Motor neuron (in vitro differentiated cells): ENCODE measurements around the gene CRB1. TPM values are rescaled to one million over a fixed set of nuclear protein-coding genes. Genes with fewer than 3 reads are reported as not detected.

Source experiments
- ATAC-seq, 8 experiments: fragments of 200-7000 bp; cut with Tn5 transposase; replicated peaks in 6 of 8; 2 replicates each; pipeline ENCODE4 v1.8.0; 2021; ENCODE audit warnings: mild to moderate bottlenecking in 8 of 8, moderate library complexity in 8 of 8
- H3K27ac ChIP-seq, 2 donors: fragments of 250-450 bp; sonication (Bioruptor Pico); 2 replicates each; pipeline ENCODE4 v1.9.0; 2021; ENCODE audit warnings: antibody characterized with exemption in 2 of 2, mild to moderate bottlenecking in 2 of 2, moderate library complexity in 1 of 2
- H3K4me1 ChIP-seq, 2 donors: fragments of 250-450 bp; sonication (Bioruptor Pico); replicated peaks in 1 of 2; 2 replicates each; pipeline ENCODE4 v1.6.1; 2021; ENCODE audit warnings: antibody characterized with exemption in 2 of 2, mild to moderate bottlenecking in 2 of 2, moderate library complexity in 1 of 2
- H3K4me3 ChIP-seq, 5 donors: fragments of 250-450 bp; sonication (Bioruptor Pico); 2 replicates each; pipeline ENCODE4 v1.9.0; 2021; ENCODE audit warnings: antibody characterized with exemption in 5 of 5, mild to moderate bottlenecking in 5 of 5, moderate library complexity in 4 of 5
- WGBS, 10 experiments: fragments of 450-650 bp; shearing (Covaris generic); methylation state at CpG; one replicate each; pipeline ENCODE4 v1.0.0; 2022; 5-methylcytosine and 5-hydroxymethylcytosine counted together
- in situ Hi-C, 9 experiments: fragments of 400-800 bp; cut with MboI; loops; one replicate each; pipeline ENCODE4 v1.15.0; 2021; ENCODE audit warnings: low sequenced_read_pairs in 9 of 9, low pct_unique_long_range_greater_than_20kb in 2 of 9; ENCODE audit not compliant: unreplicated experiment in 9 of 9
- total RNA-seq, 8 experiments: library from RNA; unstranded; fragments of 300-600 nt; gene quantifications; 2 replicates each; pipeline versions ENCODE4 v1.2.3 to v1.2.4, GENCODE V29; 2022

CRB1 gene
- total RNA-seq, 8 experiments from 2014 or later = 0.66 to 24.9 (median 14.2) TPM

DNA sequence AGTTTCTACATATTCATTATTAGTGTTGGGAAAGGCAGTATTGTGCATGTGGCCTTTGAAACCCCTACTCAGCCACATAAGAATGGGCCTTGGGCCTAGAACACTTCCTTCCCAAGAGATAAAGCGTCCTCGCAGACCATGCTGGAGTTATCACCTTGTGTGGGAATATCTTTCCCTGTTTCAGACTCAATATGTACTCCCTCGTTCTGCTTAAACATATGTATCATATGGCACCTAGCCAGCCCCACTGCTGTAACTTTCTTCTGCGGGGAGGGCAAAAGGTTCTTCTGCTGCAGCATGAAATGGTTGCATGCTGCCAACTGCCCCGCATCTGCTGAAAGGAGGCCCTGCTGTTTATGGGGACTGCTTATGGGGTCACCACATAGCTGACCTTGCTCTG lies 92.0 kb downstream of the CRB1 start:
- Histone ChIP-seq H3K27ac (no peak overlapping the region), H3K4me1 (no peaks in the 10 kb centered on the region), H3K4me3 (no peak overlapping the region)
- WGBS, 10 experiments = 50 to 100% (median 93%) methylated on average over 2 to 5 of the region's 5 CpGs; no CpG with 5 or more reads in 3 of the 10 experiments
- no peak for ATAC-seq
- in situ Hi-C loops = loop anchor here in 1 of 9 experiments (25.0 kb wide), 1 partner anchor 123 kb away; no protein-coding TSS in a partner anchor

DNA sequence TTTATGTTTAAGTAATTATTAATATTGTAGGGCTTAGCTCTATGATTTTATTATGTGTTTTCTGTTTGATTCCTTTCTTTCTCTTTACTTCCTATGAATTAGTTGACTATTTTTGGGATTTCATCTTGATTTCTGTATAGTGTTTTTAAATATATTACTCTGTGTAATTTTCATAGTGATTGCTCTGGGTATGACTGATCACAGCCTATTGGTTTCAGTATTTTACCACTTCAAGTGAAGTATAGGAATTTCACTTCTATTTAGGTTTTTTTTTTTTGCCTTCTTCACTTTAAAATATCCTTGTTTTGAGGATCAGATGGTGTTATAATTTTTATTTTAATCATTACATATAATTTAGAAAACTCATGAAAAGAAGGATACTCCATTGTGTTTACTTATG lies 94.8 kb downstream of the CRB1 start:
- H3K4me3 ChIP-seq = no peak overlapping the region
- no peaks in the 10 kb centered on the region for H3K4me1 ChIP-seq
- ATAC-seq = no peak
- in situ Hi-C loops = loop anchor here in 1 of 9 experiments (25.0 kb wide), 1 partner anchor 126 kb away; no protein-coding TSS in a partner anchor
- no peak overlapping the region for H3K27ac ChIP-seq

DNA sequence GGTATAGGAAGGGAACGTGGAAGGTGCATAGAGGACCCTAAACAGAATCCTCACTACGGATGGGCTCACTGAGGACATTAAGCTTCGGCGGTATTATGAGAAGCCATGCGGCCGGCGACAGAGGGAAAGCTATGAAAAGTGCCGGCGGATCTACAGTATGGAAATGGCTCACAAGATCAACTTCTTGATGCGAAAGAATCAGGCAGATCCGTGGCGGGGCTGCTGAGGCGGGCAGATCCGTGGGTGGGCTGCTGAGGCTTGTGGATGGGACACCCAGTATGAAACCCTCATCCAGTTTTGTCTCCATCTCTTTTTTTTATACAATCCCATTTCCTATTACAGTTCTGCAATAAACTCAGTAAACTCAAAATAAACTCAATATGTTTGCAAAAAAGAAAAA lies 95.8 kb downstream of the CRB1 start:
- 33 to 100% (median 92%) methylated on average over 2 to 11 of the region's 14 CpGs; no CpG with 5 or more reads in 2 of the 10 experiments for WGBS, 10 experiments
- in situ Hi-C loops = loop anchor here in 1 of 9 experiments (25.0 kb wide), 1 partner anchor 127 kb away; no protein-coding TSS in a partner anchor
- ATAC-seq = no peak
- Histone ChIP-seq H3K27ac (no peak overlapping the region), H3K4me1 (no peaks in the 10 kb centered on the region), H3K4me3 (no peak overlapping the region)

- in situ Hi-C loops = loop anchor here in 1 of 9 experiments (25.0 kb wide), 1 partner anchor 130 kb away; no protein-coding TSS in a partner anchor
- WGBS, 10 experiments = 14 to 100% (median 92%) methylated on average over 1 to 2 of the region's 2 CpGs
- Histone ChIP-seq H3K4me3 (no peak overlapping the region), H3K4me1 (no peaks in the 10 kb centered on the region), H3K27ac (no peak overlapping the region)
- ATAC-seq = no peak
Measured at GRCh38 chr1:197366996-197367395, 98.9 kb downstream of the CRB1 start.

- H3K27ac ChIP-seq = no peak overlapping the region
- no peak overlapping the region for H3K4me3 ChIP-seq
- 40 to 95% (median 89%) methylated on average over 1 to 7 of the region's 7 CpGs; no CpG with 5 or more reads in 2 of the 10 experiments for WGBS, 10 experiments
- ATAC-seq = no peak
- in situ Hi-C loops = loop anchor here in 1 of 9 experiments (25.0 kb wide), 1 partner anchor 130 kb away; no protein-coding TSS in a partner anchor
- H3K4me1 ChIP-seq = no peaks in the 10 kb centered on the region
Measured at GRCh38 chr1:197367627-197368026, 99.6 kb downstream of the CRB1 start.

DNA sequence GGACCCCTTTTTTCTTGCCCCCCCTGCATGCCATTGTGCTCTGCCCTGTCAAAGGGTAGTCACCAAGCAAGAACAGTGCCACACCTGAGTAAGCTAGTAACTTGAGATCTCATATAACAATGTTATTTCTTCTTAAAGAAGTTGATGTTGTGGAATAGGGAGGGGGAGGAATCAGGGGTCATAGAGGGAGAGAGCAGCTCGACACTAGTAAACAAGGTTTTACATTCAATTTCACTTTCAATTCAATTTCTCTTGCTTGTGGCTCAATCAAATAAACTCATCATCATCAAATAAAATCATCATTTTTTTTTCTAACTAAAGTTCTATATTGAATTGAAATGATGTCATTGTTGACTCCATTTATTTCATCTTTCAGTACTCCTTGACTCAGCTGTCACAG lies 106.4 kb downstream of the CRB1 start:
- in situ Hi-C loops = loop anchor here in 1 of 9 experiments (25.0 kb wide), 1 partner anchor 137 kb away; no protein-coding TSS in a partner anchor
- 0 to 93% (median 63%) methylated on average over 1 of the region's 1 CpG; no CpG with 5 or more reads in 3 of the 10 experiments for WGBS, 10 experiments

DNA sequence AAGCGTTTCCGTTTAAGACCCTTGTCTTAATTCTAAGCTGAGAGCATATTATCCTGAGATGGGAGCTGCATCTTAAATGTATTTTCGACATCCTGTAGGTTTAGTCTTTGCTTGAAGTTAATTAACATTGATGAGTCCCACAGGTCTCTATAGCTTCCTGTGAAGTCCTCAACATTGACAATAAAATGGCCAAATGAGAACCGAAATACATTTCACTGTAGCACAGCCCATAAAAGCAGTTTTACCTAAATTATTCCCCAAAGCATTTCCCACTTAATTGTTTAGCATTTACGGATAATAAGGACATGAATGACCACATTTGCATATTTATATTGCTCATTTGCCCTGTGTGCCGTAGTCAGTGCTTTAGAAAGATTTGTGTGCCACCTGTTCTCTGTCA lies 116.4 kb downstream of the CRB1 start:
- ATAC-seq = no peak
- Histone ChIP-seq H3K4me3 (no peak overlapping the region), H3K4me1 (peaks cover 4 to 9% of the 10 kb centered on the region in 2 donors), H3K27ac (no peak overlapping the region)
- in situ Hi-C loops = no loop called here
- WGBS, 10 experiments = 5 to 100% (median 62%) methylated on average over 1 to 6 of the region's 6 CpGs

More for the DNA sequence above, 106.4 kb downstream of the CRB1 start:
- no peaks in the 10 kb centered on the region for H3K4me1 ChIP-seq
- ATAC-seq = no peak
- H3K27ac ChIP-seq = no peak overlapping the region
- no peak overlapping the region for H3K4me3 ChIP-seq

- H3K27ac ChIP-seq = no peak overlapping the region
- 83 to 100% (median 100%) methylated on average over 1 of the region's 1 CpG; no CpG with 5 or more reads in 1 of the 10 experiments for WGBS, 10 experiments
- in situ Hi-C loops = no loop called here
Measured at GRCh38 chr1:197388801-197389200, 120.7 kb downstream of the CRB1 start.

DNA sequence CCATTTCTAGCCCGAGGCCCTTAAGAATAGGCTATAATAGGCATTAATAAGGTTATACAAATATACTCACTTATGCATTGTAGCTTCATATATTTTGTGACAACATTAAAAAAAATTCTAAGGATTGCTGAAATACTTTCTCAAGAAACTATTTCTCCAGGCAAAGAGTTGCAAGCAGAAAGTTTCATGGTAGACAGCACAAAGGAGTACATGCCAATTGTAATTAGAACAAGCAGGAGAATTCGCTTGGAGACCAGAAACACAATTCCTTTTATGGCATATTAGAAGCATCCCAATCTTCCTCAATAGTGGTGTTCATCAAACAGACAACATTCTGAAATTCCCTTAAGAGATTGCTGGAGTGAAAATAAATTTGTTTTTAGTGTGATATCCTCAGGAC lies 122.8 kb downstream of the CRB1 start:
- peak in 1 of 8 experiments; percentile 37 for ATAC-seq
- Histone ChIP-seq H3K4me3 (no peak overlapping the region), H3K4me1 (no peaks in the 10 kb centered on the region), H3K27ac (no peak overlapping the region)
- in situ Hi-C loops = no loop called here
- WGBS, 10 experiments = 0 to 100% (median 50%) methylated on average over 1 to 2 of the region's 2 CpGs

More at GRCh38 chr1:197388801-197389200, 120.7 kb downstream of the CRB1 start:
- H3K4me3 ChIP-seq = no peak overlapping the region
- ATAC-seq = no peak
- peaks cover 4 to 9% of the 10 kb centered on the region in 2 donors for H3K4me1 ChIP-seq

- Histone ChIP-seq H3K4me1 (no peaks in the 10 kb centered on the region), H3K27ac (no peak overlapping the region), H3K4me3 (no peak overlapping the region)
- 19 to 94% (median 83%) methylated on average over 1 to 3 of the region's 3 CpGs; no CpG with 5 or more reads in 2 of the 10 experiments for WGBS, 10 experiments
- in situ Hi-C loops = no loop called here
- ATAC-seq = no peak
Measured at GRCh38 chr1:197391303-197392226, 123.5 kb downstream of the CRB1 start.

GRCh38 chr1:197392541-197392940 lies 124.5 kb downstream of the CRB1 start:
- Histone ChIP-seq H3K4me3 (no peak overlapping the region), H3K4me1 (no peaks in the 10 kb centered on the region), H3K27ac (no peak overlapping the region)
- WGBS, 10 experiments = 0 to 100% (median 75%) methylated on average over 1 of the region's 1 CpG; no CpG with 5 or more reads in 1 of the 10 experiments
- no peak for ATAC-seq
- in situ Hi-C loops = no loop called here

DNA sequence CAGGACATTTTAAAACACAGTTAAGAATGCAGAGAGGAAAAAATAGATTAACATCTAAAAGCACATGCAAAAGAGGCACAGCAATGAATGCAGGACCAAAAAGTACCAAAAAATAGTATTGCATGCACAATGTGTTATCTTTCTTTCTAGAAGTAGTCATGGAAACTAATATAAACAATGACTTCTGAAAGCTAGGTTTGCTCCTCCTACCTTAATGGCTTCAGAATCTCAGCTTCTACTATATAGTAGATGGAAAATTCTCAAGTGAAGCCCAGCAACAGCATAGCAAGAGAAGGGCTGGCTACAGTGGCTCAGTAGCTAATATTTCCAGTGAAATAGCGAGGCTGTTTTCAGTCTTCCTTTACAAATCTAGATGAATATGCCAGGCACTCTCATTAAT lies 125.1 kb downstream of the CRB1 start:
- in situ Hi-C loops = no loop called here
- peak in 4 of 8 experiments; percentile 24 to 89 (median 48) for ATAC-seq
- Histone ChIP-seq H3K27ac (no peak overlapping the region), H3K4me1 (no peaks in the 10 kb centered on the region), H3K4me3 (no peak overlapping the region)
- 0 to 100% (median 76%) methylated on average over 1 of the region's 1 CpG; no CpG with 5 or more reads in 2 of the 10 experiments for WGBS, 10 experiments

- in situ Hi-C loops = no loop called here
- no peak for ATAC-seq
- WGBS, 10 experiments = 49 to 100% (median 93%) methylated on average over 1 to 4 of the region's 4 CpGs
- Histone ChIP-seq H3K4me1 (no peaks in the 10 kb centered on the region), H3K27ac (no peak overlapping the region), H3K4me3 (no peak overlapping the region)
Measured at GRCh38 chr1:197393772-197394171, 125.7 kb downstream of the CRB1 start.
